H1 (cell line): ENCODE measurements around the gene PLD5. TPM values are rescaled to one million over a fixed set of nuclear protein-coding genes. Genes with fewer than 3 reads are reported as not detected.

Experiments used
- HDAC2 ChIP-seq, 2 experiments: fragments of 300-600 bp in 1 of 2; sonication (generic) in 1 of 2; IDR thresholded peaks; 2 replicates each; pipeline ENCODE4 v1.6.1; 2011 to 2012; ENCODE audit warnings: low read depth in 2 of 2, low read length in 2 of 2, mild to moderate bottlenecking in 2 of 2, moderate library complexity in 2 of 2, borderline replicate concordance in 1 of 2, inconsistent platforms in 1 of 2
- polyA plus RNA-seq, 7 experiments: library from polyadenylated mRNA; depleted of rRNA in 3 of 7; stranded (reverse) in 5 of 7; unstranded in 2 of 7; fragments of >200 nt in 5 of 7; fragments of 200-250 nt in 2 of 7; gene quantifications; 1 replicate in 5 of 7; 2 replicates in 1 of 7; 4 replicates in 1 of 7; pipeline versions ENCODE4 v1.2.1 to v1.2.3, GENCODE V29; 2011 to 2013; ENCODE audit warnings: missing spikeins in 2 of 7, mixed read lengths in 2 of 7
- total RNA-seq: library from RNA; stranded (reverse); fragmentation: NEBNext Ultra II Directional; extraction: Animal tissue kit (Norgen Biotek cat#: 25700); gene quantifications from 2 replicates; pipeline ENCODE4 v1.2.1, GENCODE V29; 2021

Gene PLD5
- total and polyA plus RNA-seq, 2 of the 8 experiments (the other 6 are each of a cell fraction or from before 2014, with no cell fraction given) = 0.86 to 8.5 TPM

DNA sequence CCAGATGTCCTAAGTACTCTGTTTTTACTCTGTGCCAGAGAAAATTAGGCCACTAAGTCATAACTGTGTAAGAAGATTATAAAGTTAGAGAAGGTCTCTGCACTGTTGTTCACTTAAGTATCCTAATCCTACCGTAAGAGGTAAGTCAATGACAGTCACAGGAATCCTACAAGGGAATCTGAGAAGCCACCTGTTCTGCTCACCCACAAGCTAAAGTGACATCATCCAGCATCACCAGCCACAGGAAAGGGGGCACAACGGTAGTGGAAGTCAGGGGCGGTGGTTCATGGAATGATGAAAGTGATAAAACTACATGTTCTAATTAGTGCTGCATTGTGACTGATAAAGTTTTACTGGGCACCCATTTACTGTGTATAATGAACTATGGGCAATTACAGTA, 92.7 kb downstream of the PLD5 start (continued):
- TF ChIP-seq HDAC2 (IDR thresholded peaks at IDR 0.05; ENCODE audit: borderline replicate concordance in 1 of 2, low read depth in 2 of 2, low read length in 2 of 2) = no peak
